HepG2 (cell line): Measurements from ENCODE around the gene CCDC197. TPM values are rescaled to one million over a fixed set of nuclear protein-coding genes. Genes with fewer than 3 reads are reported as not detected.

Experiments used
- E2F2 ChIP-seq: sonication (generic); formaldehyde crosslinking; IDR thresholded peaks from 2 replicates; pipeline ENCODE4 v1.4.0; 2020; ENCODE audit warnings: missing genetic modification reagents, borderline replicate concordance
- HDAC1 ChIP-seq: sonication (generic); formaldehyde crosslinking; IDR thresholded peaks from 2 replicates; pipeline ENCODE4 v1.5.1; 2020; ENCODE audit warnings: mild to moderate bottlenecking, missing genetic modification reagents
- JDP2 ChIP-seq: sonication (generic); formaldehyde crosslinking; IDR thresholded peaks from 2 replicates; pipeline ENCODE4 v1.8.1; 2022; ENCODE audit warnings: missing genetic modification reagents, borderline replicate concordance
- NR2C2 ChIP-seq: sonication (generic); formaldehyde crosslinking; IDR thresholded peaks from 2 replicates; pipeline ENCODE4 v1.4.0; 2020; ENCODE audit warnings: missing genetic modification reagents, mild to moderate bottlenecking, moderate library complexity, borderline replicate concordance
- RFX3 ChIP-seq: IDR thresholded peaks from 2 replicates; pipeline ENCODE4 v1.6.1; 2016; ENCODE audit warnings: missing biosample characterization, missing genetic modification reagents
- SMC3 ChIP-seq: IDR thresholded peaks from 2 replicates; pipeline ENCODE4 v1.6.1; 2011; ENCODE audit warnings: low read length, improper control_type of control experiment
- TIGD3 ChIP-seq: sonication (generic); formaldehyde crosslinking; IDR thresholded peaks from 2 replicates; pipeline ENCODE4 v1.5.1; 2020; ENCODE audit warnings: mild to moderate bottlenecking, missing genetic modification reagents, borderline replicate concordance
- ZBED4 ChIP-seq: sonication (generic); formaldehyde crosslinking; IDR thresholded peaks from 2 replicates; pipeline ENCODE4 v1.4.0; 2020; ENCODE audit warnings: missing genetic modification reagents, borderline replicate concordance
- ZBTB26 ChIP-seq: IDR thresholded peaks from 2 replicates; pipeline ENCODE4 v1.6.1; 2016; ENCODE audit warnings: missing compliant biosample characterization, missing genetic modification reagents, borderline replicate concordance
- ZNF331 ChIP-seq: sonication (generic); formaldehyde crosslinking; IDR thresholded peaks from 2 replicates; pipeline ENCODE4 v1.4.0; 2020; ENCODE audit warnings: missing genetic modification reagents
- ZNF724P ChIP-seq: sonication (generic); formaldehyde crosslinking; IDR thresholded peaks from 2 replicates; pipeline ENCODE4 v1.8.0; 2022; ENCODE audit warnings: missing genetic modification reagents, borderline replicate concordance
- ZNF768 ChIP-seq: sonication (generic); formaldehyde crosslinking; IDR thresholded peaks from 2 replicates; pipeline ENCODE4 v1.4.0; 2020; ENCODE audit warnings: missing genetic modification reagents
- polyA plus RNA-seq, 8 experiments: library from polyadenylated mRNA; depleted of rRNA in 3 of 8; stranded (reverse) in 7 of 8; unstranded in 1 of 8; fragments of >200 nt; fragmentation: Illumina TruSeq in 4 of 8; extraction: Trizol in 4 of 8; gene quantifications; 2 replicates each; pipeline versions ENCODE4 v1.2.1 to v1.2.3, GENCODE V29; 2011 to 2016; ENCODE audit warnings: low read depth in 4 of 8, missing spikeins in 1 of 8, mixed read lengths in 1 of 8; ENCODE audit not compliant: insufficient read depth in 1 of 8
- total RNA-seq, 5 experiments: library from RNA; depleted of rRNA; stranded (reverse); fragments of >200 nt; fragmentation: Illumina TruSeq; extraction: Trizol; gene quantifications; 2 replicates each; pipeline ENCODE4 v1.2.3, GENCODE V29; 2016; ENCODE audit warnings: low read depth in 1 of 5

The CCDC197 gene
- total and polyA plus RNA-seq, 2 of the 13 experiments (the other 11 are each of a cell fraction or from before 2014, with no cell fraction given): 0.11 to 0.13 TPM

GRCh38 chr14:94022532-94023411 is 25.7 kb downstream of the CCDC197 start (continued):
- no peak for TF ChIP-seq ZBTB26 (CRISPR knock-in tag)
- no peak for TF ChIP-seq RFX3 (CRISPR knock-in tag)
- TF ChIP-seq NR2C2 (CRISPR knock-in tag): peak; percentile 47; the same call in 1 of the 2 replicates
- TF ChIP-seq ZNF331 (CRISPR knock-in tag): peak; percentile 68; the same call in 1 of the 2 replicates
- TF ChIP-seq E2F2 (CRISPR knock-in tag): no peak
- no peak for TF ChIP-seq SMC3
- TF ChIP-seq ZNF768 (CRISPR knock-in tag): no peak
- TF ChIP-seq ZNF724P: no peak
- 0 out of 2 replicates have a peak, but pooled peaks have one; percentile 21 for TF ChIP-seq HDAC1 (CRISPR knock-in tag)
- no peak for TF ChIP-seq TIGD3
- no peak for TF ChIP-seq ZBED4 (CRISPR knock-in tag)
- TF ChIP-seq JDP2 (CRISPR knock-in tag): no peak
